HG02973 (cell line): ENCODE measurements around the gene CCM2.

Experiments used
- ATAC-seq: cut with Tn5 transposase; IDR thresholded peaks from one replicate; pipeline ENCODE4 v1.9.1; 2021; ENCODE audit warnings: moderate library complexity; ENCODE audit not compliant: unreplicated experiment

Gene CCM2

GRCh38 chr7:44967571-44968446 is 32.2 kb upstream of the CCM2 start:
- no peak for ATAC-seq

DNA sequence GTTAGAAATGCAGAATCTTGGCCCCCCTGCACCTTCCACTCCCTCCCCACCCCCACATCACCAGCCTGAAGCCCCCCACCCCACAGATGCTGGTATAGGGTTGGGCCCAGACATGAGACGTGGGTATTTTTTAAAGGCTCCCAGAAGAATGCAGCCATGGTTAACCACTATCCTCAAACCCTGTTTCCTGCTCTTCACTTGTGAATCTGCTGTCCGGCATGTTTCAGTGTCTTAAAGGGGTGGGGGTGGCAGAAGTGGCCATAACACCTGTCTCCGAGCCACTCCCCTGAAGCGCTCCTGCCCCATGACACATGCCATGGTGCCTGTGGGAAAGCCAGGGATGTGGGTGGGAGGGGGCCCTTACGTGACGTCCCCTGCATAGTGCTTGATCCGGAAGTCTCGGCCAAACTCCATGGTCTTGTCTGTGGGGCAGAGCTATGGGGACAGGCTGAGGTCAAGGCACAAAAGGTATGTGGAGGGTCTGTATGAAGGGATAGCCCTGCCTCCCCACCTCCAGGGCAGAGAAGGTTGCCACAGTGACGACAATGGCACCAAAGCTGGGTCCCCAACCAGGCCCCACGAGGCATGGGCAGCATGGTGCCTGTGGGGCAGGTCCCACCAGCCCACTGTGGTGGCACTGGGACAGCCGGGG is 30.8 kb upstream of the CCM2 start:
- no peak for ATAC-seq

GRCh38 chr7:44969701-44970522 is 30.1 kb upstream of the CCM2 start:
- ATAC-seq, result no peak

GRCh38 chr7:44970523-44971051 is 29.4 kb upstream of the CCM2 start:
- no peak for ATAC-seq

GRCh38 chr7:44971188-44971901 is 28.7 kb upstream of the CCM2 start:
- no peak for ATAC-seq

DNA sequence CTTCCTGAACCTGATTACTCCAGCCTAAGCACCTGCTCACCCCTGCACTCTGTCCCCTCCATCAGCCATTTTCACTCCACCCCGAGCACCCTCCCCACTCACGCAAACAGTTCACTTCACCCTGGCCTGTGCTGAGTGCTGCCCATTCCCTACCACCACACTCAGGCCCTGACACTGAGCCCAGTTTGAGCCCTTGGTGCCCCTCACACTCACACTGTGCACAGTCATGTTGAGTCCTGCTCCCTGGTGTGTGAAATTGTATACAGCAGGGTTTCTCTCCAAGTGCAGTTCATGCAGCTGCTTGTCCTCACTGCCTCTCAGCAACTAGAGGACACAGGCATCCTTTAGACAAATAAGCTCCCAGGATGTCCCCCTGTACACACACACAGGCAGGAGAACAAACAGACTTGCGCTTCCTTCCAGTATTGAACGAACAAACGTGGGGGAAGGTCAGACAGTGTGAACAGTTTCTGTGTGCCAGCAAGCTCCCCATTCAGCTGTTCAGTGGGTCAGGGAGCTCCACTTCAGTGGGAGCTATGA is 28.0 kb upstream of the CCM2 start:
- ATAC-seq, result no peak

DNA sequence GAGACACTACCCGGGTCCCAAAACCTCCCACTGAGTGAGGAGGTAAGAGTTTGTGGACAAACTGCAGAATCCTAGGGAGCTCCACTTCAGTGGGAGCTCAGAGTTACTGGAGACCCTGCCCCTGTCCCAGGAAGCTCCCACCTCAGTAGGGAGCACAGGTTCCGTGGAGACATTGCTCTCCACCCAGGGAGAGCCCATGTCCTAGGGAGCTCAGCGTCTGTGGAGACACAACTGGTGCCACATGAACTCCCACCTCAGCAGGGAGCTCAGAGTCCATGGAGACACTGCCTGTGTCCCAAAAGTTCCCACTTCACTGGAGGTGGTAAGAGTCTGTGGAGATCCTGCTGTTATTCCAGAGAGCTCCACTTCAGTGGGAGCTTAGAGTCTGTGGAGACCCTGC is 27.4 kb upstream of the CCM2 start:
- no peak for ATAC-seq

GRCh38 chr7:44973610-44974401 is 26.2 kb upstream of the CCM2 start:
- ATAC-seq, result no peak

GRCh38 chr7:44974549-44974948 is 25.5 kb upstream of the CCM2 start:
- no peak for ATAC-seq

GRCh38 chr7:44975331-44976039 is 24.5 kb upstream of the CCM2 start:
- ATAC-seq, result no peak

DNA sequence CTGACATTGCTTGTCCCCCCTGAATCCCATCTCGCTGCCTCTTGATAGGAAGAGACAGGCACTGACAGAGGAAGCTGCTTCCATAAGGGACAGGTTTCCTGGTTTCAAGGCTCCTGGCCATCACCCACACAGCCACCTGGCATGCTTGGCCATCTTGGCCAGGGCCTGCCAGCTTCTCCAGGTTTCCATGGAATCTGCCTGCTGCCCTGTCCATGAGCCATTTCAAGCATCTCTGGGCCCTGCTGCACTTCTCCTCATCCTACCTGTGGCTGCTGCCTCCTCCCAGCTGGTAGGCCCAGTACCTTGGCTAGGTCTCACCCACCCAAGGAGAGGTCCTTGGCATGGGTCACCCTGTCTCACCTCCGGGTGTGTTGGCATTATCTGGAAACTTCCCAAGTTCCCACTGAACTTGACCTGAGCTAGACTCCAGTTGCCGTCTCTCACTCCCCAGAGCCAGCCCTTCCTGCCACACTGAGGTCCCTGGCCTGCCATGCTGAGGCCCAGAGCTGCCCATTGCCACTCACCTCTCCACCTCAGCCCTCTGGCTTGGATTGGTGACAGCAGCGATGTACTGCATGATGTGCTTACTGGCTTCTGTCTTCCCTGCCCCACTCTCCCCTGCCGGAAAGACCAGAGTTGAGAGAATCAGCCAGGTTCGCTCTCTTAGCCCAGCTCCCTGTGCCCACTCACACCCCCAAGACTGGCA is 23.8 kb upstream of the CCM2 start:
- ATAC-seq, result no peak

DNA sequence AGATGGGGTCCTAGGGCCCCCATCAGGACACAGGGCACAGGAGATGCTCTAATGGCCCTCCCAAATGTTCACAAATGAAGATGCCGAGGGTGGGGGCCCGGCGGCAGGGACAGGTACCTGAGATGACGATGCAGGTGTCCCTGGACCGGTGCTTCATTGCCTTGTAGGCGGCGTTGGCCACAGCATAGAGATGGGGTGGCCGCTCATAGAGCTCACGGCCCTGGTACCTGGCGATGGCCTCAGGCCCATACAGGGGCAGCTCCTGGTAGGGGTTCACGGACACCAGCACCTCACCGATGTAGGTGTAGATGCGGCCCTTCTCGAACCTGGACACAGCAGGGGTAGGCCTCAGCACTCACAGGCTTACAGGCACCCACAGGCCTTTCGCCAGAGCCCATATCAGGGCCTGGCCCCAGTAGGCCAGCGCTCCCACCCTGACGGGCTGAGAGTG is 23.2 kb upstream of the CCM2 start:
- no peak for ATAC-seq

GRCh38 chr7:44977304-44977958 is 22.6 kb upstream of the CCM2 start:
- ATAC-seq, result no peak

DNA sequence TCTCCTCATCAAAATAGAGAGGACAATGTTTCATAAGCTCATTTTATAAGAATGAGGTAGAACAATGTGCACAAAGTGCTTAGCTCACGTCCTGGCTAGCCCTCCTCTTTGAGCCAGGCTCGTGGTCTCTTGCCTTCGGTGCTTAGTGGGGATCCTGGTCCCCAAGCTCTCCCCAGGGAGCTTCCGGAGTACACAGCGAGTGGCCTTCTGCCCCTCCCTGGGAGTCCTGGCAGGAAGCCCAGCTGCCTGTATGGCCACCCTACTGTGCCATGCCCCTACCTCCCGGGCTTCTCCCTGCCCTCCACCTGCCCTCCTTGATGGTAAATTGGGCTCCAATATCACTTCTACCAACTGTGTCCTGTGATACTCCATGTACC is 22.1 kb upstream of the CCM2 start:
- ATAC-seq, result no peak

- peak; percentile 48 for ATAC-seq
Measured at GRCh38 chr7:44978511-44979366, 21.3 kb upstream of the CCM2 start, which contains the start of gene MYO1G. Gene MYO1G, minus strand, starts transcription at chr7:44979015. Its CDS starts 54 bp downstream, at chr7:44978961.

DNA sequence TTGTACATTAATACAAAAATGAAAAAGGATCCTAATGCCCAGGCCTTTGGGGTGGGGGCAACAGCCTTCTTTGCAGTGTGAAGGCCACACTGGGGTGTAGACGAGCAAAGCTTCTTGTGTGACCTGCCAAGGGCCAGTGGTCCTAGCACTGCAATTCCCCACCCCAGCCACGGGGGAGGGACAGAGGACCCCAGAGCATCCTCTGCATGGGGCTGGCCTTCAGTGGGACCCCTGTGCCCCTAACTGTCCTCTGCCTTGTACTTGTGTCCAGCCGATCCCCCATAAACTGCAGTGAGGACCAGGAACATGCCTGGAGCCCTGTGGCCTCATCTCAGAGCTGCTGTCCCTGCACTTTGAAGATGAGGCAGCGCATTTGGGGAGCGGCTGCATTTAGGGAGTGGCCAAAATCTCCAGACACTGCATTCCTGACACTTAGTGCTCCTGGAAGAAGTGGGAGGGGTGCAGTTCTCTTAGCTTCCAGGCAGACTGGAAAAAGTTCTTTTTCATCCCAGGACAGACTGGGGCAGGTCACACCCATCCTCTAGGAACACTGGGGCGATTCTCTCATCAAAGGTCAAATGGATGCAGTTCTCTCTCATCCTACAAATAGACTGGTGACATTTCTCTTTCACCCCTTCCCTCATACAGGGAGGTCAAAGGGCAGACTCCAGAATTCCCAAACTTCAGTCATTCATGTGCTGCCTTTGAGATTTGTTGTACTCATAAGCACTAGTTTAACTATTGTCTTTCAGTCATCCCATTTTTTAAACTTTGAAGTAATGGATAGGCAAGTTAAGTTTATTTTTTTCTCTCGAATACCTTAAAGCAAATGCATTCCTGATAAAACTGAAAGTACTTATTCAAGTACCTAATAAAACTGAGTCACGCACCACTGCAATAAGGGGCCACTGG is 20.3 kb upstream of the CCM2 start:
- no peak for ATAC-seq
